ENCODE measurements around the gene TRNP1. TPM values are rescaled to one million over a fixed set of nuclear protein-coding genes. Genes with fewer than 3 reads are reported as not detected.
A peak's percentile ranks its signal among the peaks of the same experiment; 100 is the strongest.

TRNP1 gene
- total RNA-seq, 1 donor from 2014 or later, result 2.0 TPM

DNA sequence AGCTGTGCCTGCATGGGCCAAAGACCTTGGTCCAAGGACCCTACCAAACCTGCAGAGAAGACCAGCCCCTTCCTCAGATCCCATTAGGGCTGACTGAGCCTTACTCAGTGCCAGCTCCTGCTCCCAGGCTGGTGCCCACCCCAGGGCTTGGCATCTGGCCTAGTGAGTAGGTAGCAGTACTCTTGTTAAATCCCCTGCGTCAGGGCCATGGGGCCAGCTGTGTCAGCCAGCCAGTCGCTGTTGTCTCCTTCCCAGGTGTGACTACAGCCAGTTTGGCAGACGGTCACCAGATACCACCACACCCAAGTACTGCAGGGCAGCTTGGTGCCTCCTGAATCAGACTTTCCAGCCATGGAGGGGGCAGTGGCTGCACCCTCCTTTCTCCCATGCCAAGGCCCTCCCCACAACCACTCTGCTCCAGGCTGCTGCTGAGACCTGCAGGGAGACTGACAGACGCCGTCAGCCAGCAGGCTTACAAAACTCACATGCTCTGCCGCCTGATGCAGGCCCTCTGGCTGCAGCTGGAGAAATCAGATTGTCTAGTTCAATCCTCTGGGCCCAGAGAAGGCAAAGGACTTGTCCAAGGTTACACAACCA, 16.2 kb downstream of the TRNP1 start:
- Histone ChIP-seq H3K4me2 (no peak overlapping the region), H3K4me3 (no peak overlapping the region), H3F3A (ENCODE audit: low read depth) (peaks cover 29% of the 10 kb centered on the region), H3K27me3 (peaks cover 13% of the 10 kb centered on the region), H3K36me3 (no peaks in the 10 kb centered on the region), H3K4me1 (peaks cover 29% of the 10 kb centered on the region), H3K9ac (no peak overlapping the region), H4K20me1 (ENCODE audit: low read depth) (peaks cover 23% of the 10 kb centered on the region), H3K79me2 (ENCODE audit: low read depth) (peaks cover 33% of the 10 kb centered on the region), H2AFZ (replicated peaks) (no peak overlapping the region), H3K9me3 (ENCODE audit: low read depth) (no peaks in the 10 kb centered on the region), H3K27ac (no peak overlapping the region)
- Mint-ChIP-seq H3K4me1 (peaks cover 57% of the 10 kb centered on the region), H3K4me3 (peak overlapping the region; percentile 67), H3K27me3 (ENCODE audit: insufficient read depth, low read depth) (peaks cover 7% of the 10 kb centered on the region), H3K27ac (peak overlapping the region; percentile 66), H3K36me3 (peaks cover 2% of the 10 kb centered on the region), H3K9me3 (no peaks in the 10 kb centered on the region)
- no peak for DNase-seq (ENCODE audit: low spot score)
- TF ChIP-seq EZH2 (IDR thresholded peaks at IDR 0.05) (no peak), EZH2phosphoT487 (IDR thresholded peaks at IDR 0.05) (no peak)
- TF ChIP-seq, protein P1, sequence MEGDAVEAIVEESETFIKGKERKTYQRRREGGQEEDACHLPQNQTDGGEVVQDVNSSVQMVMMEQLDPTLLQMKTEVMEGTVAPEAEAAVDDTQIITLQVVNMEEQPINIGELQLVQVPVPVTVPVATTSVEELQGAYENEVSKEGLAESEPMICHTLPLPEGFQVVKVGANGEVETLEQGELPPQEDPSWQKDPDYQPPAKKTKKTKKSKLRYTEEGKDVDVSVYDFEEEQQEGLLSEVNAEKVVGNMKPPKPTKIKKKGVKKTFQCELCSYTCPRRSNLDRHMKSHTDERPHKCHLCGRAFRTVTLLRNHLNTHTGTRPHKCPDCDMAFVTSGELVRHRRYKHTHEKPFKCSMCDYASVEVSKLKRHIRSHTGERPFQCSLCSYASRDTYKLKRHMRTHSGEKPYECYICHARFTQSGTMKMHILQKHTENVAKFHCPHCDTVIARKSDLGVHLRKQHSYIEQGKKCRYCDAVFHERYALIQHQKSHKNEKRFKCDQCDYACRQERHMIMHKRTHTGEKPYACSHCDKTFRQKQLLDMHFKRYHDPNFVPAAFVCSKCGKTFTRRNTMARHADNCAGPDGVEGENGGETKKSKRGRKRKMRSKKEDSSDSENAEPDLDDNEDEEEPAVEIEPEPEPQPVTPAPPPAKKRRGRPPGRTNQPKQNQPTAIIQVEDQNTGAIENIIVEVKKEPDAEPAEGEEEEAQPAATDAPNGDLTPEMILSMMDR (IDR thresholded peaks at IDR 0.05), result no peak

DNA sequence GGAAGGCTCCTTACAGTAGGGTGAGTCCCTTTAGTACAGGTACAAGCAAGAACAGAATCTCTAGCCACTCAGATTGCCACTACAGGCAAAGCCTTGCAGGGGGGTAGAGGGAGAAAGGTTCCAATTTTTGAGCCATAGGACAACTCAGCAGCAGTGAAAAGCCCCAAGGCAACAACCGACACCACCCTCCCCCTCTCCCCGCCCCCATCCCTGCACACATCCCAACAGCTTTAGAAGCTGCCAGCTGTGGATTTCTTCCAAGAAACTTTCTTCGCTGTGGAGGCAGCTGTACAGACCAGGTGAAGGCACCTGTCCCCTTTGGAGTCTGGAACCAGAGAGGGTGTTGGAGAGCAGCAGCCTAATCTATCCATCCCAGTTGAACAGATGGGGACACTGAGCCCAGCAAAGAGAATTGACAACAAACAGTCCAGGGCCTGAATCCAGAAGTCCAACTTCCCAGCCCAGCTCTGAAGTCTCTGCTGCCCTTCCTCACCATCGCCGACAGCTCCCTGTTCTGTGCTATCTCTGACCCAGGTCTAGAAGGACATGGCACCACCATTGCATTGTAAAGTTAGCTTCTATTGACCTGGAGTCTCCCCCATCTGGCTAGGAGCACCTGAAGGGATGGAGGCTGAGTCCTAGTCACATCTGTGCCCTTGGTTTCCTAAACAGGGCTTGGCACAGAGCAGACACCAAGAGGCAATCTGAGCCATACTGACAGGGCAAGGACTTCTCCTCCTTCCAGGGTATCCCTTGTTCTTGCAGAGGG, 16.9 kb downstream of the TRNP1 start:
- peak overlapping the region; percentile 9 for H3K4me3 ChIP-seq
- no peak overlapping the region for H3K9ac ChIP-seq
- H3K4me3 Mint-ChIP-seq, result peak overlapping the region; percentile 87
- H3K4me2 ChIP-seq, result peak overlapping the region; percentile 74
- no peak overlapping the region for H3K27ac ChIP-seq
- peak overlapping the region; percentile 66 for H3K27ac Mint-ChIP-seq
- no peaks in the 10 kb centered on the region for H3K36me3 ChIP-seq
- H3K79me2 ChIP-seq (ENCODE audit: low read depth), result peaks cover 33% of the 10 kb centered on the region
- peaks cover 29% of the 10 kb centered on the region for H3F3A ChIP-seq (ENCODE audit: low read depth)
- DNase-seq (ENCODE audit: low spot score), result no peak
- peaks cover 23% of the 10 kb centered on the region for H4K20me1 ChIP-seq (ENCODE audit: low read depth)
- H3K4me1 Mint-ChIP-seq, result peaks cover 50% of the 10 kb centered on the region
- H3K9me3 ChIP-seq (ENCODE audit: low read depth), result no peaks in the 10 kb centered on the region
- H3K27me3 ChIP-seq, result peaks cover 13% of the 10 kb centered on the region
- H3K9me3 Mint-ChIP-seq, result no peaks in the 10 kb centered on the region
- peaks cover 28% of the 10 kb centered on the region for H3K4me1 ChIP-seq
- H3K36me3 Mint-ChIP-seq, result peaks cover 2% of the 10 kb centered on the region
- H3K27me3 Mint-ChIP-seq (ENCODE audit: insufficient read depth, low read depth), result peaks cover 4% of the 10 kb centered on the region
- no peak for TF ChIP-seq EZH2phosphoT487 (IDR thresholded peaks at IDR 0.05)
- TF ChIP-seq EZH2 (IDR thresholded peaks at IDR 0.05), result no peak
- TF ChIP-seq, protein P1 (IDR thresholded peaks at IDR 0.05), result no peak
- H2AFZ ChIP-seq (replicated peaks), result no peak overlapping the region

DNA sequence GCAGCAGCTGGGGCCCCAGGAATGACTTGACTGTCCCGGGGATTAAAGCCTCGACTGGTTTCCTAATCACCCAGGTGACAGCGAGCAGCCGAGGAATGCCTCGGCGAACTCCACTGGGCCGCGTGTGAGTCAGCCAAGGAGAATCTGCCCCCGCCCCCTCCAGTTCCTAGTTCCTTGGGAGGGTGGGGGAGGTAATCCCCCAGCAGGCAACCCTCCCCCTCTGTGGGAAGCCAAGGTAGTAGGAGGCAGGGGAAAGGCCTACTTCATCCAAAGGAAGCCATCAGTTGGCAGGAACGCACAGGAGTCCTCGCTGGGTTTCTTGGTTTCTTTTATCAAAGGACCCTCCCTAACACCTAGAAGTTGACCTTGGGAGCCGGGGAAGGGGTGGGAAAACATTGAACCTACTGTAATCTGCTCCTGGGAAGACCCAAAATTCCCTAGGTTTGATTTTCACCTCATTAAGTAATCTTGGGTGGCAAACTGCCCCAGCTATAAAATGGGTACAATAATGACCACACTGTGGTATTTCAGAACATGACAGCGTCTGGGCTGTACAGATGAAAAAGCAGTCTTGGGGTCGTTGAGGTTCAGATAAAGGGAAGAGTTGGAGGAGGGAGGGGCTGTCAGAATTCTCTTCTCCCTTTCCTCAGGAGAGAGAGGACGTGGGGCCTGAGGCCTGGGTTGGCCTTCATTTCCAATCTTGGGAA, 17.7 kb downstream of the TRNP1 start:
- Histone ChIP-seq H3K4me1 (peaks cover 28% of the 10 kb centered on the region), H3K36me3 (no peaks in the 10 kb centered on the region), H3K79me2 (ENCODE audit: low read depth) (peaks cover 33% of the 10 kb centered on the region), H3K9ac (no peak overlapping the region), H4K20me1 (ENCODE audit: low read depth) (peaks cover 23% of the 10 kb centered on the region), H3K27ac (no peak overlapping the region), H2AFZ (replicated peaks) (no peak overlapping the region), H3K4me2 (peak overlapping the region; percentile 74), H3F3A (ENCODE audit: low read depth) (peaks cover 29% of the 10 kb centered on the region), H3K9me3 (ENCODE audit: low read depth) (no peaks in the 10 kb centered on the region), H3K27me3 (peaks cover 13% of the 10 kb centered on the region), H3K4me3 (peak overlapping the region; percentile 44)
- DNase-seq (ENCODE audit: low spot score), result peak; percentile 89
- peaks cover 2% of the 10 kb centered on the region for H3K36me3 Mint-ChIP-seq
- TF ChIP-seq EZH2phosphoT487 (IDR thresholded peaks at IDR 0.05), result no peak
- no peak for TF ChIP-seq EZH2 (IDR thresholded peaks at IDR 0.05)
- TF ChIP-seq, protein P1 (IDR thresholded peaks at IDR 0.05), result no peak
- H3K27ac Mint-ChIP-seq, result peak overlapping the region; percentile 66
- H3K9me3 Mint-ChIP-seq, result no peaks in the 10 kb centered on the region
- peaks cover 50% of the 10 kb centered on the region for H3K4me1 Mint-ChIP-seq
- H3K27me3 Mint-ChIP-seq (ENCODE audit: insufficient read depth, low read depth), result peaks cover 4% of the 10 kb centered on the region
- peak overlapping the region; percentile 87 for H3K4me3 Mint-ChIP-seq

Measured in neural progenitor cell (in vitro differentiated cells).